Heart right ventricle (tissue), 16 donors: ENCODE results near the gene EHBP1. TPM values are rescaled to one million over a fixed set of nuclear protein-coding genes. Genes with fewer than 3 reads are reported as not detected.

Source experiments
- ATAC-seq, 8 donors: fragments of 200-7000 bp; cut with Tn5 transposase; one replicate each; pipeline ENCODE4 v1.9.1; 2020; ENCODE audit warnings: mild to moderate bottlenecking in 8 of 8, moderate library complexity in 8 of 8, moderate number of reproducible peaks in 1 of 8
- DNase-seq, 2 donors: peaks; one replicate each; pipeline ENCODE4 v3.0.0-alpha.2; 2020
- H3K27ac ChIP-seq, 10 donors: fragments of 200-600 bp; sonication (generic) in 2 of 10; one replicate each; pipeline versions ENCODE4 v1.5.0 to v1.8.0; 2020 to 2022; ENCODE audit warnings: mild to moderate bottlenecking in 3 of 10
- H3K27me3 ChIP-seq, 7 donors: fragments of 200-600 bp; one replicate each; pipeline ENCODE4 v1.8.0; 2021 to 2022; ENCODE audit warnings: mild to moderate bottlenecking in 2 of 7
- H3K36me3 ChIP-seq, 9 donors: fragments of 200-600 bp; sonication (generic) in 1 of 9; one replicate each; pipeline versions ENCODE4 v1.5.0 to v1.8.0; 2020 to 2022; ENCODE audit warnings: mild to moderate bottlenecking in 2 of 9
- H3K4me1 ChIP-seq, 9 donors: fragments of 200-600 bp; sonication (generic) in 1 of 9; one replicate each; pipeline versions ENCODE4 v1.5.0 to v1.8.0; 2020 to 2022; ENCODE audit warnings: mild to moderate bottlenecking in 4 of 9
- H3K4me3 ChIP-seq, 10 donors: fragments of 200-600 bp; sonication (generic) in 2 of 10; one replicate each; pipeline versions ENCODE4 v1.5.0 to v1.8.0; 2020 to 2022; ENCODE audit warnings: mild to moderate bottlenecking in 7 of 10, moderate library complexity in 2 of 10
- H3K9me3 ChIP-seq, 11 donors: fragments of 200-600 bp in 10 of 11; sonication (generic) in 2 of 11; one replicate each; pipeline versions ENCODE4 v1.5.0 to v1.8.0; 2013 to 2022; ENCODE audit warnings: mild to moderate bottlenecking in 2 of 11, control low read depth in 1 of 11, moderate library complexity in 1 of 11
- CTCF ChIP-seq, 9 donors: fragments of 200-600 bp; sonication (generic) in 2 of 9; IDR thresholded peaks; one replicate each; pipeline versions ENCODE4 v1.5.0 to v1.8.0; 2021 to 2022; ENCODE audit warnings: antibody characterized with exemption in 9 of 9, mild to moderate bottlenecking in 5 of 9, moderate library complexity in 1 of 9
- WGBS, 2 donors: extraction: QIAGEN DNeasy Blood & Tissue Kit; methylation state at CpG; one replicate each; pipeline ENCODE4 v1.1.7; 2013; ENCODE audit warnings: inconsistent platforms in 1 of 2; 5-methylcytosine and 5-hydroxymethylcytosine counted together
- intact Hi-C, 10 donors: fragments of 100-400 bp; cut with DNase I; formaldehyde crosslinking; loops; one replicate each; pipeline versions ENCODE4 v1.11.1 to v1.14.2; 2022
- polyA plus RNA-seq, 2 donors: library from polyadenylated mRNA; stranded (reverse); fragments of 200-250 nt; gene quantifications; one replicate each; pipeline ENCODE4 v1.2.3, GENCODE V29; 2013
- total RNA-seq, 10 donors: library from RNA; stranded (reverse); fragmentation: NEBNext Ultra II Directional in 3 of 10; extraction: Animal tissue kit (Norgen Biotek cat#: 25700) in 3 of 10; gene quantifications; one replicate each; pipeline versions ENCODE4 v1.2.1 to v1.2.4, GENCODE V29; 2021 to 2023
- donor health status: Arrhythmogenic right ventricular cardiomyopathy.
- donor health status: ischemic (EF 13 %, LVEDD 7.1; RV severe dilation, severe dysfunction).
- donor health status: healthy with polysubstance abuse.
- donor health status: DM: no; HTN: yes; CAD: no.
- donor health status: DM: no; HTN: no; CAD: no.
- donor health status: ischemic (EF 25% LVEDD 6.9; RV normal size, moderate dysfunction).
- donor health status: ischemic (EF 25% LVEDD 5.7; RV mildly dilated, moderate dysfunction).
- donor health status: healthy.
- donor health status: DM: yes; HTN: yes; CAD: no.
- donor health status: Ischemic cardiomyopathy.
- donor health status: ischemic (EF 35%, LVEDD 5.7; RV mildly dilated, moderate dysfunction).
- donor health status: nonischemic (EF 11% LVEDD 7.7; RV severe dilation, severe dysfunction).
- donor health status: DM: yes; HTN: yes; CAD: no.
- donor health status: PGD.
- donor health status: ischemic (EF 29% LVEDD 5.4; RV normal size, mild dysfunction).
- donor health status: nonischemic (EF 23%, LVEDD 6.1; RV moderate dilation, normal function).

EHBP1 gene
- total and polyA plus RNA-seq, 12 donors, result 7.8 to 26.1 (median 20.1) TPM

GRCh38 chr2:62808554-62808953 is 103.0 kb downstream of the EHBP1 start:
- H3K9me3 ChIP-seq, result peaks cover 0 to 18% (median 6%) of the 10 kb centered on the region in 11 donors
- H3K36me3 ChIP-seq, result peaks cover 0 to 12% (median 0%) of the 10 kb centered on the region in 9 donors
- no peak overlapping the region for H3K4me3 ChIP-seq
- intact Hi-C loops, result loop anchor here in 1 of 10 donors (10.0 kb wide), 1 partner anchor 126 kb away; no protein-coding TSS in a partner anchor
- no peak overlapping the region for H3K27ac ChIP-seq
- no peaks in the 10 kb centered on the region for H3K27me3 ChIP-seq
- no peak for TF ChIP-seq CTCF (IDR thresholded peaks at IDR 0.05)
- WGBS, 2 donors, result 92 to 99% methylated on average over 2 of the region's 2 CpGs
- peaks cover 0 to 3% (median 0%) of the 10 kb centered on the region in 9 donors for H3K4me1 ChIP-seq
- no peak for ATAC-seq
- DNase-seq, result no peak

GRCh38 chr2:62811086-62811485 is 105.6 kb downstream of the EHBP1 start:
- peaks cover 0 to 10% (median 0%) of the 10 kb centered on the region in 9 donors for H3K36me3 ChIP-seq
- no peak for DNase-seq
- H3K27me3 ChIP-seq, result no peaks in the 10 kb centered on the region
- no peak for ATAC-seq
- 95 to 98% methylated on average over 2 of the region's 2 CpGs for WGBS, 2 donors
- H3K4me3 ChIP-seq, result no peak overlapping the region
- H3K4me1 ChIP-seq, result peaks cover 0 to 12% (median 0%) of the 10 kb centered on the region in 9 donors
- TF ChIP-seq CTCF (IDR thresholded peaks at IDR 0.05), result no peak
- intact Hi-C loops, result no loop called here
- H3K27ac ChIP-seq, result no peak overlapping the region
- H3K9me3 ChIP-seq, result peaks cover 0 to 18% (median 6%) of the 10 kb centered on the region in 11 donors

GRCh38 chr2:62811972-62812371 is 106.5 kb downstream of the EHBP1 start:
- DNase-seq (no peak), ATAC-seq (no peak)
- intact Hi-C loops, result no loop called here
- Histone ChIP-seq H3K36me3 (peaks cover 0 to 1% (median 0%) of the 10 kb centered on the region in 9 donors), H3K9me3 (peaks cover 0 to 14% (median 6%) of the 10 kb centered on the region in 11 donors), H3K4me1 (peaks cover 0 to 12% (median 0%) of the 10 kb centered on the region in 9 donors), H3K27me3 (no peaks in the 10 kb centered on the region), H3K4me3 (no peak overlapping the region), H3K27ac (no peak overlapping the region)
- 99 to 100% methylated on average over 2 of the region's 2 CpGs for WGBS, 2 donors
- TF ChIP-seq CTCF (IDR thresholded peaks at IDR 0.05), result no peak

- Histone ChIP-seq H3K9me3 (peaks cover 0 to 2% (median 0%) of the 10 kb centered on the region in 11 donors), H3K27me3 (no peaks in the 10 kb centered on the region), H3K36me3 (no peaks in the 10 kb centered on the region), H3K27ac (no peak overlapping the region), H3K4me3 (no peak overlapping the region), H3K4me1 (peaks cover 0 to 12% (median 0%) of the 10 kb centered on the region in 9 donors)
- DNase-seq (no peak), ATAC-seq (no peak)
- no peak for TF ChIP-seq CTCF (IDR thresholded peaks at IDR 0.05)
- WGBS, 2 donors, result 82 to 83% methylated on average over 6 of the region's 6 CpGs
- intact Hi-C loops, result no loop called here
Measured at GRCh38 chr2:62812921-62813825, 107.7 kb downstream of the EHBP1 start.
